HepG2 (cell line): ENCODE data around the gene CHCHD6. TPM values are rescaled to one million over a fixed set of nuclear protein-coding genes. Genes with fewer than 3 reads are reported as not detected.
A peak's percentile ranks its signal among the peaks of the same experiment; 100 is the strongest.

Source experiments
- ATAC-seq: fragments of 200-7000 bp; cut with Tn5 transposase; 3 replicates; pipeline ENCODE4 v1.9.1; 2020; ENCODE audit warnings: mild to moderate bottlenecking, moderate library complexity
- BruUV-seq: library from RNA; stranded (reverse); fragments of 400-500 nt; replicated peaks from 2 replicates; lab custom pipeline; 2021; lab: Mats Ljungman, UMichigan
- CTCF ChIA-PET: fragments of 300-600 bp; formaldehyde crosslinking; extraction: SDS; loops from one replicate; lab custom pipeline; 2021; ENCODE audit warnings: low total read pairs, inconsistent platforms, low intra/inter-chr PET ratio; lab: Yijun Ruan, JAX
- POLR2A ChIA-PET: fragments of 350-600 bp; sonication (Branson Sonifier 250); formaldehyde crosslinking; loops from one replicate; lab custom pipeline; 2020; ENCODE audit warnings: antibody characterized with exemption, inconsistent platforms; lab: Yijun Ruan, JAX
- DNase-seq: peaks from one replicate; pipeline ENCODE4 v3.0.0-alpha.2; 2015; ENCODE audit warnings: low spot score
- FAIRE-seq: peaks from 3 replicates; lab custom pipeline; 2011; peaks lifted over from hg19 to GRCh38; lab: Jason Lieb, UNC
- H2AFZ ChIP-seq: one replicate; pipeline ENCODE4 v1.6.1; 2011; ENCODE audit warnings: low read length, inconsistent platforms
- H3K27ac ChIP-seq: fragments of 300-600 bp; 3 replicates; pipeline ENCODE4 v1.8.0; 2011; ENCODE audit warnings: mixed run types, mild to moderate bottlenecking, mixed read lengths, low read length, inconsistent platforms; ENCODE audit not compliant: insufficient read depth; ENCODE audit errors: extremely low read length
- H3K27me3 ChIP-seq, 2 experiments: fragments of 200-600 bp in 1 of 2; 2 replicates in 1 of 2; 3 replicates in 1 of 2; pipeline versions ENCODE4 v1.6.0 to v1.8.0; 2011; ENCODE audit warnings: low read length in 2 of 2, mild to moderate bottlenecking in 2 of 2, moderate library complexity in 2 of 2, inconsistent platforms in 1 of 2; ENCODE audit not compliant: insufficient read depth in 2 of 2, control insufficient read depth in 1 of 2
- H3K36me3 ChIP-seq, 2 experiments: fragments of 200-600 bp in 1 of 2; replicated peaks in 1 of 2; 2 replicates in 1 of 2; 3 replicates in 1 of 2; pipeline versions ENCODE4 v1.5.1 to v1.8.0; 2011; ENCODE audit warnings: low read length in 2 of 2, inconsistent platforms in 1 of 2; ENCODE audit not compliant: insufficient read depth in 2 of 2, control insufficient read depth in 1 of 2
- H3K4me1 ChIP-seq: 2 replicates; pipeline ENCODE4 v1.5.1; 2012; ENCODE audit warnings: low read length, inconsistent platforms; ENCODE audit not compliant: insufficient read depth
- H3K4me2 ChIP-seq: 2 replicates; pipeline ENCODE4 v1.6.0; 2011; ENCODE audit warnings: low read depth, low read length, inconsistent platforms
- H3K4me3 ChIP-seq, 3 experiments: fragments of 200-600 bp in 1 of 3; sonication (generic), shearing (Covaris generic) in 1 of 3; replicated peaks in 1 of 3; 2 replicates each; pipeline ENCODE4 v1.5.1; 2011 to 2016; ENCODE audit warnings: low read length in 3 of 3, inconsistent platforms in 2 of 3, low read depth in 2 of 3, mild to moderate bottlenecking in 2 of 3, control low read depth in 1 of 3, mixed read lengths in 1 of 3; ENCODE audit not compliant: insufficient read depth in 1 of 3
- H3K79me2 ChIP-seq: one replicate; pipeline ENCODE4 v1.6.1; 2011; ENCODE audit warnings: low read length, inconsistent platforms; ENCODE audit not compliant: insufficient read depth
- H3K9ac ChIP-seq: 2 replicates; pipeline ENCODE4 v1.6.0; 2011; ENCODE audit warnings: mild to moderate bottlenecking, low read depth, low read length, inconsistent platforms; ENCODE audit not compliant: insufficient read depth
- H3K9me3 ChIP-seq: 2 replicates; pipeline ENCODE4 v1.5.1; 2012; ENCODE audit warnings: mild to moderate bottlenecking, low read length
- H4K20me1 ChIP-seq: 2 replicates; pipeline ENCODE4 v1.6.0; 2011; ENCODE audit warnings: inconsistent platforms, mild to moderate bottlenecking, low read length, moderate library complexity; ENCODE audit not compliant: insufficient read depth
- BRCA1 ChIP-seq: sonication (generic); formaldehyde crosslinking; IDR thresholded peaks from 2 replicates; pipeline ENCODE4 v1.4.0; 2020; ENCODE audit warnings: missing genetic modification reagents
- CTCF ChIP-seq: sonication (generic); formaldehyde crosslinking; IDR thresholded peaks from 2 replicates; pipeline ENCODE4 v1.5.0; 2020; ENCODE audit warnings: mild to moderate bottlenecking, missing genetic modification reagents, moderate library complexity
- GTF2F1 ChIP-seq: fragments of 150-350 bp; IDR thresholded peaks from 2 replicates; pipeline ENCODE4 v1.6.1; 2014; ENCODE audit warnings: low read length
- HMGA1 ChIP-seq: sonication (generic); formaldehyde crosslinking; conservative IDR thresholded peaks from 2 replicates; pipeline ENCODE4 v1.4.0; 2020; ENCODE audit warnings: missing genetic modification reagents
- HNF1B ChIP-seq: sonication (generic); formaldehyde crosslinking; IDR thresholded peaks from 2 replicates; pipeline ENCODE4 v1.5.1; 2020; ENCODE audit warnings: mild to moderate bottlenecking, moderate library complexity, missing genetic modification reagents
- MED8 ChIP-seq: sonication (generic); formaldehyde crosslinking; IDR thresholded peaks from 2 replicates; pipeline ENCODE4 v1.8.1; 2023; ENCODE audit warnings: mild to moderate bottlenecking, missing genetic modification reagents; ENCODE audit not compliant: insufficient replicate concordance
- NFKBIZ ChIP-seq: IDR thresholded peaks from 2 replicates; pipeline ENCODE4 v1.6.1; 2018; ENCODE audit warnings: missing genetic modification reagents, missing compliant biosample characterization
- SYNCRIP ChIP-seq: fragments of 200-400 bp; formaldehyde crosslinking; IDR thresholded peaks from 2 replicates; pipeline ENCODE4 v1.6.1; 2018; ENCODE audit warnings: mild to moderate bottlenecking, low read depth, low read length; ENCODE audit not compliant: insufficient read depth
- TRIM24 ChIP-seq: sonication (generic); formaldehyde crosslinking; IDR thresholded peaks from 2 replicates; pipeline ENCODE4 v1.8.0; 2022; ENCODE audit warnings: mild to moderate bottlenecking, missing genetic modification reagents
- ZNF230 ChIP-seq: sonication (generic); formaldehyde crosslinking; IDR thresholded peaks from 2 replicates; pipeline ENCODE4 v1.4.0; 2020; ENCODE audit warnings: mild to moderate bottlenecking, missing genetic modification reagents
- ZNF501 ChIP-seq: sonication (generic); formaldehyde crosslinking; IDR thresholded peaks from 2 replicates; pipeline ENCODE4 v1.5.1; 2020; ENCODE audit warnings: mild to moderate bottlenecking, moderate library complexity, missing genetic modification reagents
- ZSCAN29 ChIP-seq: sonication (generic); formaldehyde crosslinking; conservative IDR thresholded peaks from 2 replicates; pipeline ENCODE4 v1.4.0; 2020; ENCODE audit warnings: mild to moderate bottlenecking, missing genetic modification reagents
- WGBS: methylation state at CpG from one replicate; pipeline ENCODE4 v1.1.6; 2017; ENCODE audit warnings: low lambda C conversion rate; 5-methylcytosine and 5-hydroxymethylcytosine counted together
- in situ Hi-C: cut with HindIII; loops from 2 replicates; pipeline ENCODE4 v1.10.0; 2017; ENCODE audit warnings: low pct_unique_long_range_greater_than_20kb; ENCODE audit not compliant: extremely low pct_ligation_motif_present
- intact Hi-C: fragments of 100-400 bp; cut with micrococcal nuclease; formaldehyde crosslinking; loops from one replicate; pipeline ENCODE4 v1.10.0; 2022; ENCODE audit not compliant: unreplicated experiment
- polyA plus RNA-seq, 8 experiments: library from polyadenylated mRNA; depleted of rRNA in 3 of 8; stranded (reverse) in 7 of 8; unstranded in 1 of 8; fragments of >200 nt; fragmentation: Illumina TruSeq in 4 of 8; extraction: Trizol in 4 of 8; gene quantifications; 2 replicates each; pipeline versions ENCODE4 v1.2.1 to v1.2.3, GENCODE V29; 2011 to 2016; ENCODE audit warnings: low read depth in 4 of 8, missing spikeins in 1 of 8, mixed read lengths in 1 of 8; ENCODE audit not compliant: insufficient read depth in 1 of 8
- total RNA-seq, 5 experiments: library from RNA; depleted of rRNA; stranded (reverse); fragments of >200 nt; fragmentation: Illumina TruSeq; extraction: Trizol; gene quantifications; 2 replicates each; pipeline ENCODE4 v1.2.3, GENCODE V29; 2016; ENCODE audit warnings: low read depth in 1 of 5
- TF ChIP-seq, protein P1 (sequence below): IDR thresholded peaks from 2 replicates; pipeline ENCODE4 v1.6.1; 2016; ENCODE audit warnings: low read depth, control low read depth
- TF ChIP-seq, protein P2 (sequence below), 2 experiments: IDR thresholded peaks; 2 replicates each; pipeline ENCODE4 v1.6.1; 2011 to 2012; ENCODE audit warnings: low read length in 2 of 2, borderline replicate concordance in 1 of 2, low read depth in 1 of 2, mild to moderate bottlenecking in 1 of 2, moderate library complexity in 1 of 2

CHCHD6 gene
- total and polyA plus RNA-seq, 2 of the 13 experiments (the other 11 are each of a cell fraction or from before 2014, with no cell fraction given): 20.3 to 20.8 TPM

DNA sequence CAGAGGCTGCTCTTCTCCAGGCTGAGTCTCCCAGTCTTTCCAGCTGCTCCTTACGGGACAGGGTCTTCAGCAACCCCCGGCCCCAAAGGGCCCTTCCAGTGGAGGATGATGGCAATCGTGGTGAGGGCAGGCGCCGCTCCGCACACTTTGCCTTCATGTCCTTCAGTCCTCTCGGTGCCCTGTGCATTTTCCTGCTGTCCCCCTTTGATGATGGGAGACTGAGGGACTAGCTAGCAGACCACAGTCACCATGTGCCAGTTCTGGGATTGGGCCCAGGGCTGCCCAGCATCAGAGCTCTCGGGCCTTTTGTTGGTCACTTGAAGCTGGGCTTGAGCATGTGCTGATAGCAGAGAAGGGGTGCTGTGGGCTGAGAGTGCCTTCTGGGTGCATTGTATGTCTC, 40.3 kb upstream of the CHCHD6 start (continued):
- TF ChIP-seq NFKBIZ (no peak), BRCA1 (CRISPR knock-in tag) (no peak), ZNF501 (CRISPR knock-in tag) (no peak), GTF2F1 (no peak)

DNA sequence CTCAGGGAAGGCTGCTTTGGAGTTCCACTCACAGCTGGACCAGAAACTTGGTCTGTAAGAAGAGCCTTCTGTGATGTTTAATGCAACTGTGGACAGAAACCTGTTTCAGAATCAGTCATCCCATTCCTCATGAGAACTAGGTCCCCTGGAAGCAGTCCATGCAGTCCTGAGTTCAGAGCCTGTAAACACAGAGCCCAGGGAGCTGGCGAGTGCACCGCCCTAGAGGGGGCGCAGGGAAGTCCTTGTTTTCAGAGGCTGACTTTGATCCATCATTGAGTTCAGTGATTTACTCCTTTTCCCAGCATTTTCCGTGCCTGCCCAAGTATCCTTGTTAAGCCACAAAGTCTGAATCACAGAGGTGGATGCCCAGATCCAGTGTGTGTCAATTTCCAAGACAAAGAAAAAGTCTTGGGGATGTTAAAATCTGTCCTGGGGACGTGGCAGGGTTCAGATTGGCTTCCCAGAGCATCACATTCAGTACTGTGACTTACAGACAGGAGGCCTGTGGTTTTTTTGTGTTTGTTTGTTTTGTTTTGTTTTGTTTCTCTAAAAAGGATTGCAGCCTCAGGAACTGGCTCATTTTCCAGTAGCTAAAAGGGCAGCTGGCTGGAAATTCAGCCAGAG, 39.3 kb upstream of the CHCHD6 start:
- BruUV-seq: no TSS peak
- in situ Hi-C loops: no loop called here
- no peak overlapping the region for H3K4me3 ChIP-seq
- peaks cover 0 to 68% of the 10 kb centered on the region in 2 experiments; a peak in 4 of 5 replicates for H3K27me3 ChIP-seq
- H4K20me1 ChIP-seq: no peaks in the 10 kb centered on the region
- no peaks in the 10 kb centered on the region for H3K9me3 ChIP-seq
- H2AFZ ChIP-seq: no peak overlapping the region
- intact Hi-C loops: no loop called here
- no peak overlapping the region for H3K9ac ChIP-seq
- peaks cover 8% of the 10 kb centered on the region; the same call in 1 of the 2 replicates for H3K4me1 ChIP-seq
- H3K79me2 ChIP-seq: no peaks in the 10 kb centered on the region
- CTCF ChIA-PET: no interaction called here
- peak; percentile 78 for ATAC-seq
- DNase-seq: peak; percentile 12
- 0% methylated on average over 5 of the region's 5 CpGs for WGBS
- FAIRE-seq: no peak
- H3K4me2 ChIP-seq: no peak overlapping the region
- POLR2A ChIA-PET: no interaction called here
- H3K36me3 ChIP-seq: no peaks in the 10 kb centered on the region
- H3K27ac ChIP-seq: no peak overlapping the region
- 0 out of 2 replicates have a peak, but pooled peaks have one; percentile 28 for TF ChIP-seq ZSCAN29
- no peak for TF ChIP-seq HMGA1
- TF ChIP-seq, protein P1, sequence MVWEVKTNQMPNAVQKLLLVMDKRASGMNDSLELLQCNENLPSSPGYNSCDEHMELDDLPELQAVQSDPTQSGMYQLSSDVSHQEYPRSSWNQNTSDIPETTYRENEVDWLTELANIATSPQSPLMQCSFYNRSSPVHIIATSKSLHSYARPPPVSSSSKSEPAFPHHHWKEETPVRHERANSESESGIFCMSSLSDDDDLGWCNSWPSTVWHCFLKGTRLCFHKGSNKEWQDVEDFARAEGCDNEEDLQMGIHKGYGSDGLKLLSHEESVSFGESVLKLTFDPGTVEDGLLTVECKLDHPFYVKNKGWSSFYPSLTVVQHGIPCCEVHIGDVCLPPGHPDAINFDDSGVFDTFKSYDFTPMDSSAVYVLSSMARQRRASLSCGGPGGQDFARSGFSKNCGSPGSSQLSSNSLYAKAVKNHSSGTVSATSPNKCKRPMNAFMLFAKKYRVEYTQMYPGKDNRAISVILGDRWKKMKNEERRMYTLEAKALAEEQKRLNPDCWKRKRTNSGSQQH (CRISPR knock-in tag): no peak
- no peak for TF ChIP-seq MED8 (CRISPR knock-in tag)
- TF ChIP-seq ZNF230 (CRISPR knock-in tag): no peak
- TF ChIP-seq CTCF (CRISPR knock-in tag): peak; percentile 50
- TF ChIP-seq HNF1B (CRISPR knock-in tag): no peak
- no peak for TF ChIP-seq TRIM24 (CRISPR knock-in tag)
- TF ChIP-seq, protein P2, sequence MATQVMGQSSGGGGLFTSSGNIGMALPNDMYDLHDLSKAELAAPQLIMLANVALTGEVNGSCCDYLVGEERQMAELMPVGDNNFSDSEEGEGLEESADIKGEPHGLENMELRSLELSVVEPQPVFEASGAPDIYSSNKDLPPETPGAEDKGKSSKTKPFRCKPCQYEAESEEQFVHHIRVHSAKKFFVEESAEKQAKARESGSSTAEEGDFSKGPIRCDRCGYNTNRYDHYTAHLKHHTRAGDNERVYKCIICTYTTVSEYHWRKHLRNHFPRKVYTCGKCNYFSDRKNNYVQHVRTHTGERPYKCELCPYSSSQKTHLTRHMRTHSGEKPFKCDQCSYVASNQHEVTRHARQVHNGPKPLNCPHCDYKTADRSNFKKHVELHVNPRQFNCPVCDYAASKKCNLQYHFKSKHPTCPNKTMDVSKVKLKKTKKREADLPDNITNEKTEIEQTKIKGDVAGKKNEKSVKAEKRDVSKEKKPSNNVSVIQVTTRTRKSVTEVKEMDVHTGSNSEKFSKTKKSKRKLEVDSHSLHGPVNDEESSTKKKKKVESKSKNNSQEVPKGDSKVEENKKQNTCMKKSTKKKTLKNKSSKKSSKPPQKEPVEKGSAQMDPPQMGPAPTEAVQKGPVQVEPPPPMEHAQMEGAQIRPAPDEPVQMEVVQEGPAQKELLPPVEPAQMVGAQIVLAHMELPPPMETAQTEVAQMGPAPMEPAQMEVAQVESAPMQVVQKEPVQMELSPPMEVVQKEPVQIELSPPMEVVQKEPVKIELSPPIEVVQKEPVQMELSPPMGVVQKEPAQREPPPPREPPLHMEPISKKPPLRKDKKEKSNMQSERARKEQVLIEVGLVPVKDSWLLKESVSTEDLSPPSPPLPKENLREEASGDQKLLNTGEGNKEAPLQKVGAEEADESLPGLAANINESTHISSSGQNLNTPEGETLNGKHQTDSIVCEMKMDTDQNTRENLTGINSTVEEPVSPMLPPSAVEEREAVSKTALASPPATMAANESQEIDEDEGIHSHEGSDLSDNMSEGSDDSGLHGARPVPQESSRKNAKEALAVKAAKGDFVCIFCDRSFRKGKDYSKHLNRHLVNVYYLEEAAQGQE (IDR thresholded peaks at IDR 0.05; ENCODE audit: borderline replicate concordance in 1 of 2, low read depth in 1 of 2, low read length in 2 of 2): no peak
- no peak for TF ChIP-seq SYNCRIP
